Ecto neural progenitor cell (in vitro differentiated cells): ENCODE measurements around the gene ZNF853.
A peak's percentile ranks its signal among the peaks of the same experiment; 100 is the strongest.

Source experiments
- DNase-seq: peaks from one replicate; pipeline ENCODE4 v3.0.0-alpha.2; 2018; ENCODE audit warnings: low spot score

ZNF853 gene

DNA sequence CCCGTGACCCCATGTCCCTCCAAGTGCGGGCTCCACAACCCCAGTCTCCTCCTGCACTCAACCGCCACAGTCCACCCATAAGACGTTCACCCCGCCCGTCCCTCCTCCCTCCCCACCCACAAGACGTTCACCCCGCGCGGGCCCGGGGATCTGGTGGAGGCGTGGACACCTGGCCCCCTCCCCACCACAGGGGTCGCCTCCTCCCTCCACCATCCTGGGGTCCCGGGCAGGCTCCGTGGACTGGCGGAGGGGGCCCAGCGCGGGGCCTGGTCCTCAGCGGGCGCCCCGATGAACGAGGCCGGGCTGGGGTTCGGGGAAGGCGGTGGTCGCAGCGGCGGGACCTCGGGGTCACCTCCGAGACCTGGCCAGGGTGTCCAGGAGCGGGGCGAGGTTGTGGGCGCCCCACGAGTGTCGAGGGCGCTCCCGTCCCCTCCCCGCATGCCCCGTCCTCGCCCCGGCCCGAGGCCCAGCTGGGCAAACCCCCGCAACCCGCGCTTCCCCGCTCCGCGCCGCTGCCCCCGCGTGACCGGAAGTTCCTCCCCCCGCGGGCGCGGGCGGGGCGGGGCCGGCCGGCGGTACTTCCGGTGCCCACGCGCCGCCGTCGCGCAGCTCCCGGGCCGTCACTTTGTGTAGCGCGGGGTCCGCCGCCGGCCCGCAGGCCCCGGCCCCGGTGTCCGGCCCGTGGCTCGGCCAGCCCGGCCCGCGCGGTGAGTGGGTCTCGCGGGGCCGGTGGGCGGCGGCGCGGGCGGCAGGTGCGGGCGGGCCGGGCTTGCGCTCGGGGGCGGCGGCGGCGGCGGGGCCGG is 21.5 kb downstream of the ZNF853 start, which contains the start of gene ZNF316:
TSS of gene ZNF316 (plus strand) at position 578 of the 803 bp plus-strand sequence. CDS start 5,092 bp downstream, outside the sequence.
- DNase-seq: no peak

DNA sequence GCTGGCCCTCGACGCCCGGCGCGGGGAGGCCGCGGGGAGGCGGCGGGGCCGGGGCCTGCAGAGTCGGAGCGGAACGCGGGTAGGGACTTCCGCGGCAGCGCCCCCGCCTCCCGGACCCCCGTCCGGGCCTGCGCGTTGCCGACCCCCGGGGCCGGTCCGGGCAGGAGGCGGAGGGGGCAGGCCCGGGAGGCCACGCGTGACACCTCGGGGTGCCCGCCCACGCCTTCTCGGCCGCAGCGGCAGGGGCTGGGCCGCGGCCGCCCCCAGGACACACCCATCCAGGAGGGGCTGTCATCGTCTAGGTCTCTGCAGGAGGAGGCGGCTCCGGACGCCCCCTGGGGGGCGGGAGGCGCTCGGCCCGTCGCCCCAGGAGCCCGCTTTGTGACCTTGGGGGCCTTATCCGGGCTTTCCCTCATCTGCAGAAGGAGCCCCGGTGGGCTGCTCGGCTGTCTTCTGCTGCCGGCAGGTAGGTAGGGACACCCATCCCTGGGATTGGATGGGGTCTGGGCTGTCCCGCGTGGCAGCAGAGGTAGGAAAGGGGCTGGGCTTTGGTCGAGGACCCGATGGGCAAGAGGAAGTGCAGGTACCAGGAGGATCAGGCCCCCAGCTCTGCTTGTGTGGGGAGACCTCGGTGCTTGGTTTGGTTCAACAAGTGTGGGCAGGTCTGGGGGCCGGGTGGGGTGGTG is 22.3 kb downstream of the ZNF853 start:
- peak; percentile 63 for DNase-seq

DNA sequence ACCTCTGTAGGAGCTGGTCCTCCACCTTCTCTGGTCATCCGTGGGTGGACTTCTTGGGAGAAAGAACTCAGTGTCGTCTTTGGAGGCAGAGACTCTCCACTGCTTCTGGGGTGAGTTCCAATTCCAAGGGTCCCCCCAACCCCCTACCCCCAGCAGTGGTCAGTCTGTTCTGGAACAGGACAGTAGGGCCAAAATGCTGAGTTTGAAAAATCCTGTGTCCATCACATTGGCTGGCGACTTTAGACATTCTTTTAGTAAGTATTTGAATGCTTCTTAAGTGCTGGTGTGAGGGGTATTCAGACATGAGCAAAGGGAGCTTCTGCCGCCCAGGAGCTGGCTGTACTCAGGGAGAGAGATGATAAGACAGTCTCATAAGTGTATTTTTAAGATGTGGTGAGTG is 23.6 kb downstream of the ZNF853 start:
- DNase-seq: no peak

DNA sequence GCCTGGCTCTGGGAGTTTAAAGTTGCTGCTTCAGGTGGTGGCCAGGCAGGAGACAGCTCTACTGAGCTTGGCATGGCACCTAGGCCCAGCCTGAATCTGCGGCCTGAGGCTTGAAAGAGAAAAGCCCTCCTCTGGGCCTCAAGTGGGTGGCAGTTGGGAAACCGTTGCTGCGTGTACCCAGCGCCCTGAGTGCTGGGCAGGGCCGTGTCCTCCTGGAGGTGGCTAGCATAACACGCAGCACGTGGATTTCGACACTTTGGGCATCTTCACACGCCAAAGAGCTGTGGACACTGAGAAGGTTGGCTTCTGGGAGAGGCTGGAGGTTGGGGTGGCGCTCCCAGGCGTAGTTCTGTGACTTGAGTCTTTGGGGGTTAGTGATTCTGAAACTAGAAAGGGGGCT is 24.2 kb downstream of the ZNF853 start:
- no peak for DNase-seq

DNA sequence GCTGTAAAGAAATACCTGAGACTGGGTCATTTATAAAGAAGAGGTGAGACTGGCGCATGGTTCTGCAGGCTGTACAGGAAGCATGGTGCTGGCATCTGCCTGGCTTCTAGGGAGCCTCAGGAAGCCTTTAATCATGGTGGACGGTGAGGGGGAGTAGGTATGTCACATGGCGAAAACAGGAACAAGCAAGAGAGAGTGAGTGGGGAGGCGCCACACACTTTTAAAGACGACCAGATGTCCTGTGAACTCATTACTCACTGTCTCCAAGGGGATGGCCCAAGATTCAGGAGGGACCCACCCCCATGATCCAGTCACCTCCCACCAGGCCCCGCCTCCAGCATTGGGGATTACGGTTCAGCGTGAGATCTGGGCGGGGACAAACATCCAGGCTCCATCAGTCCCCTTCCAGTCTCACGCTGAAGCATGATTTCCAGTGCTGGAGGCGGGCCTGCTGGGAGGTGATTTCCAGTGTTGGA is 24.9 kb downstream of the ZNF853 start:
- DNase-seq: peak; percentile 75

DNA sequence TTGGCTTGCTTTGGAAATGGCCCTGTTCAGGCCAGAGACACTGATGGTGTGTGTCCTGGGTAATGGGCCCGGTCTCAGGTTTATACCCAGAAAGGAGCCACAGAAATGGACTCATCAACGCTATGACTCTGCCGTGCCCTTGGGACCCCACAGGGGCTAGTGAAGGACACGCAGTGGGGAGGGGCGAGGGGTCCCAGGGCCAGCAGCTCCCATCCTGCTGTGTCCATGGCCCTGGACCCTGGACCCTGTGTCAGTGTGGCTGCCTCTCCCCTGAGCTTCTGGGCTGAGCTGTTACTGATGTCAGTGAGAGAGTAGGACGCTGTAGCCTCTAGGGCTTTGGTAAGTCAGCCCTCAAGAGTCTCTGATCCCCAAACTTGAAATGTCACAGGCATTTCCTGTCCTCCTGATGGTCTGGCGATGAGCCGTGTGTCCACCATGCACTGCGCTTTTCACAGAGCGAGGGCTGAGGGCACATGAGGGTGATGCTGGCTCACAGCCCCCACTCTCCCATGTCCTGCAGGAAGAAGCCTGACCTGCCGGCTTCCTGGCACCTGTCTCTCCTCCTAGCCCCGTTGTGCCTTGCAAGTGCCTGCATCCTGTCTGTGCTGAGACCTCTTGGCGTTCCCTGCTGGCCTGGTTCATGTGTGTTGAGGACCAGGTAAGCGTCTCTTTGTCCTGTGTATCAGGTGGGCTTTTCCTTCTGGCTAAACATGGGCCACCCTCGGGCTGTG is 26.1 kb downstream of the ZNF853 start:
- no peak for DNase-seq

DNA sequence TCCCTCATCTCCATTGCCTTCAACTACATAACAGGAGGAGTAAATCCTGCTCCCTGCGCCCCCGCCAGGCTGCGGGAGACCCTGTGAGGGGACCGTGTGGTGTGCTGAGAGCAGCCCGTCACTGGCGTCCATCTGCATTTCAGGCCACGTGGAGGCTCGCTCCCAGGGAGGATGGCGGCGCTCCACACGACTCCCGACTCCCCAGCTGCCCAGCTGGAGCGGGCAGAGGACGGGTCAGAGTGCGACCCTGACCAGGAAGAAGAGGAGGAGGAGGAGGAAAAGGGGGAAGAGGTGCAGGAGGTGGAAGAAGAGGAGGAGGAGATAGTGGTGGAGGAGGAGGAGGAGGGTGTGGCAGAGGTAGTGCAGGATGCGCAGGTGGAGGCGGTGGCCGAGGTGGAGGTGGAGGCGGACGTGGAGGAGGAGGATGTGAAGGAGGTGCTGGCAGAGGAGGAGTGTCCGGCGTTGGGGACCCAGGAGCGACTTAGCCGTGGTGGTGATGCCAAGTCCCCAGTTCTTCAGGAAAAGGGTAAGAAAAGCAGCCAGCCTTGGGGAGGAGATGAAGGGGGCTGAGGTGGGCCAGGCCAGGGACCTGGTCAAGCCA is 26.9 kb downstream of the ZNF853 start:
- DNase-seq: no peak

DNA sequence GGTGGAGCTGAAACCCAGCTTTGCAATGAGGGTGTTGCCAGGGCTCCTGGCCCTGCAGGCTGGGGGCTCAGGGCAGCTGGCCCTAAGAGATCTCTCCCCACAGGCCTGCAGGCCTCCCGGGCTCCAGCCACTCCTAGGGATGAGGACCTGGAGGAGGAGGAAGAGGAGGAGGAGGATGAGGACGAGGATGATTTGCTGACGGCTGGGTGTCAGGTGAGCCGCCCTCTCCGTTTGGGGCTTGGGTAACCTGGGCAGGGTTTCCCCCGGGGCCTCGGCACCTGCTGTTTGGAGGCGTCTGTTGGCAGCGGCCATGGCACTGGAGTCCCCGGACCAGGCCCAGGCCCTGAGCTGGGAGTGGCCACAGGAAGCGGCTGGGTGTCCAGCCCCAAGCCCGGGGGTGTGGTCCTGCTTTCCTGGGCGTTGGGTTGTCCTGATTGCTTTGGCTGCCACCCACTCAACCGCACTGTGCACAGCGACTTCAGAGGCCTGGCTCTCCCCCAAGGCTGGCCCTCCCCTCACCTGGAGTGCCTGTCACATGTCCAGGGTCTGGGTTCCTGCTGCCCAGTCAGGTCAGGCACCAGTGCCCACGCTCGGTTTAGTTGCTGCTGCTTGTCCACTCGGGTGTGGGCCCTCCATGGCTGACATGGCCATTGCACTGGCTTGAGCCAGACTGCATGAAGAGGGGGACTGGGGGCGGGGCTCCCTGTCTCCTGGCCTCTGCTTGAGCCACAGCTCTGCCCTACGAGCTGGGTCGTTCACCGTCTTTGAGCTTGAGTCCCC is 27.6 kb downstream of the ZNF853 start:
- DNase-seq: no peak

DNA sequence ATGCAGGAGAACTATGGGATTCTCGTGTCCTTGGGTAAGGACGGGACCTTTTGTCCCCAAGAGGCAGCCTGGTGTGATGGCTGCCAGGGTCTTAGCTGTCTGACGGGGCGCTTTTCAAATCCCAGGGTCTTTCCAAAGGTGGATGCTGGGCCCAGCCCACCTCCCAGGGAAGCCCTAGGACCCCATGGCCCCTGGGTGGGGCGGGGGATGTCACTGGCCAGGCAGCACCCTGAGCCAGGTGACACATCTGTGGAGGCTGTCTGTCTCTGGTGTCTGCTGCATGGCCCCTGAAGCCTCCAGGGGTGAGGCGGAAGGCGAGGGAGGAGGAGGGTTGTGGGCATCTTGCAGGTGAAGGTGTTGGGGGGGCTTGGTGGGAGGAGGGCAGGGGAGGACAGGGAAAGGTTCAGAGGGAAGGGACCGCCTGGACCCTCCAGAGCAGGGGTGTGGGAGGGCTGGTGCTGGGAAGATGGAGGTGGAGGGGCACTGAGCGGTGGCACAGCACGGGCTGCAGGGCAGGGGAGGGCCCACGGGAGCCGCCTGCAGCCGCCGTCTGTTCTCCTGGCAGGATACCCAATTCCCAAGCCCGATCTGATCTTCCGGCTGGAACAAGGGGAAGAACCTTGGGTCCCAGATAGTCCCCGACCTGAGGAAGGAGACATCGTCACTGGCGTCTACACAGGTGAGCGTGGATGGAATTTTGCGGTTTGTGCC is 28.7 kb downstream of the ZNF853 start:
- DNase-seq: no peak

DNA sequence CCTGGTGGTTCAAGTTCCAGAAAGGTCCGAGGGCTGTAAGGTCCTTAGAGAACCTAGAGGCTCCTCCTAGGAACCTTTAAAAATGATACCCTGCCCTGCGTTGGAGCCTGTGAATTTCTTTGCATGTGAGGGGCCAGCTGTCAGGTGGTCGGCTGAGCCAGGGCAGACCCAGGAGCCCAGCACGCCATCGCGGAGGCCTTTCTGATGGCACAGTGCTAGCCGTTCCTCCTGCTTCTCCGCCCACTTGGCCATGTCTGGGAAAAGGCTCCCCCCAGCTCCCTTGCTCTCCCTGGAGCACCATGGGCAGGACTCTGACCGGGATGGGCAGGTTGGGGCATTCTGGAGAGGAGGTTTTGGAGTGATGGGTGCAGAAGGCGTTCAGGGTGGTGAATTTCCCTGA is 29.3 kb downstream of the ZNF853 start:
- DNase-seq: no peak

DNA sequence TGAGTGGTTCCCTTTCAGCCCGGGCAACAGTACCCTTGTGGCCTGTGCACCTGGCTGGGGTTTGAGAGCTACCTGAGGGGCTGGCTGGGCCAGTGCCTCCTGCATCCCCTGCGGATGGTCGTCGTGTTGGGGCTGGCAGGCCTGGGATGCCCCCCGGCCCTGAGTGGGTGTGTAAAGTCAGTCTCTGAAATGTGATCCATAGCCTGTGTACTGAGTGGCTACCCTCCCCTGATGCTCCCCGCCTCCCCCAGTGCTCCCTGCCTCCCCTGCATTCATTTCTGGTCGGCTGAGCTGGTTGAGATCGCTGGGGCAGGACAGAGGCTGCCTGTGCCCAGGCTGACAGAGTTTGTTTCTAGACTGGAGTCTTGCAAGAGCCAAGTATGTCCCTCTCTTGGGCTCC is 31.1 kb downstream of the ZNF853 start:
- DNase-seq: no peak

DNA sequence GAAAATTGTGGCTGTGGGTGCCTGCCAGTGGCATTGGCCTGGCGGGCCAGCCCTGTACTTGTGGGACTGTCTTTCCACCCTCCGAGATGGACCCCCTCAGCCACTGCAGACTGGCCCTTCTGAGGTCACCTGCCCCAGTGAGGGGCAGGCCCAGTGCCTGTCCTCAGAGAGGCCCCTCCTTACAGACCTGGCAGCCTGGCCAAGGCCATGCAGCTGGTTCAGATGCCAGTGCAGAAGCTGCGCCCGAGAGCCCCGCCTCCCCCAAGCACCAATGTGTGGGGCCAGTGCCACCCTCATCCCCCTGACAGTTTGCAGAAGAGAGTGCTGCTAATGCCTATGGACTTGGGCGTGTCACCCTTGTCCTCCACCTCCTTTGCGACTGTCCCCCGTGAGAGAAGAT is 31.7 kb downstream of the ZNF853 start:
- no peak for DNase-seq

DNA sequence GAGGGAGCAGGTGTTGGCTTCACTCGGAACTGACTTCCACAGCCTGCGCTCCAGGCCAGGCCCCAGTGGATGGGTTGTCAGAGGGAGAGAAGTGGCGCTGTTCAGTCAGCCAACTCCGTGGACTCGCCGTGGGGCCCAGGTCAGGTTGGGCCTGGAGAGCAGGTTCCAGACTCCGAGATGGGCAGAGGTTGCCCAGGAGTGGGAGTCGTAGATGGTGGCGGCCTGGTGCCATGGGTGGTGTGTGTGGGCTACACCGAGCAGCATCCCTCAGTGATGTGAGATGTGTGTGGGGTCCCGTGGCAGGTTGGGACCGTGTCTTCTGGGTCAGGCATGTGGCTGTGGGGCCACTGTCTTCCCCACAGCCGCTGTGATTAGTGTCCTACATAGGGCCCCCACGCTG is 32.1 kb downstream of the ZNF853 start:
- DNase-seq: no peak

DNA sequence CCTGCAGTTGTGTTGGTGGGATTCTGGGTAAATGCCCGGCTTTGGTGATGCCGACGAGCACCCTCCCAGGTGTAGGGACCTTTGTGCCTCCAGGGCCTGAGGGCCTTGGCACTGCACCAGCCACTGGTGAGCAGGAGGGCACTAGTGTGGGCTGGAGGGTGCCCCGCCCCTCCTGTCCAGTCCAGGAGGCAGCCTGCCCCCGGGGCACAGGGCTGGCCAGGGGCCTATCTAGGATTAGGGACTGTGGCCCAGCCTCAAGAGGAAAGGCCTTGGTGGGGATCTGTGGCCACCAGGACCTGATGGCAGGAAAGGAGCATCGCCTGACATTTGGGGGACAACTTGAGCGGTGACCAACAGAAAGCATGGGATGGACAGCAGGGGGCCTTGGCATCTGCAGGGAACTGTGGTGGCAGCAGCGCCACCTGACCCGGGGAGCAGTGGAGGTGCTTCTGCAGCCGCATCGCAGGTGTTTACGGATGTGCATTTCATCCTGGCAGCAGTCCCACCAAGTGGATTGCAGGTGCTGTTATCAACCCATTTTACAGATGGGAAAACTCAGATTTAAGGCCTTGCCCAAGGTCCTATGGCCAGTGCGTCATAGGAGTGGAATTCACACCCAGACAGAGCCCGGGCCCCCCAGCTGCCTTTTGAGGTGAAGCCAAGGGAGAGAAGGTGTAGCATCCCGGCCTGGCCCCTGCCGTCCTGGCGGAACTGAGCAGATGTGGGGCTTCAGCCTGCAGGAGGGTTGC is 32.8 kb downstream of the ZNF853 start:
- DNase-seq: no peak

DNA sequence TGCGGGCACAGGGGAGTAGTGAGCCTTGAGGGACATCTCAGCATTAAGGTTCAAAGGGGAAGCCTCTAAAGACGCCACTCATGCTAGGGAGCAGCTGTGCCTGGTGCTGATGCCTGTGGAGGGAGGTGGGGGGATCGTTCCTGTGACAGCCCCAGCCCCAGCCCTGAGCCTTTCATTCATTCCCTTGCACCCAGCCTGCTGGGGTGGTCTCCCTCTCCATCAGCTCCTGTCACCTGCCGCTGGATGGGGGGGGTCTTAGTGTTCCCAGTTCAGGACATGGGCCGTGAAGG is 33.4 kb downstream of the ZNF853 start:
- DNase-seq: no peak

DNA sequence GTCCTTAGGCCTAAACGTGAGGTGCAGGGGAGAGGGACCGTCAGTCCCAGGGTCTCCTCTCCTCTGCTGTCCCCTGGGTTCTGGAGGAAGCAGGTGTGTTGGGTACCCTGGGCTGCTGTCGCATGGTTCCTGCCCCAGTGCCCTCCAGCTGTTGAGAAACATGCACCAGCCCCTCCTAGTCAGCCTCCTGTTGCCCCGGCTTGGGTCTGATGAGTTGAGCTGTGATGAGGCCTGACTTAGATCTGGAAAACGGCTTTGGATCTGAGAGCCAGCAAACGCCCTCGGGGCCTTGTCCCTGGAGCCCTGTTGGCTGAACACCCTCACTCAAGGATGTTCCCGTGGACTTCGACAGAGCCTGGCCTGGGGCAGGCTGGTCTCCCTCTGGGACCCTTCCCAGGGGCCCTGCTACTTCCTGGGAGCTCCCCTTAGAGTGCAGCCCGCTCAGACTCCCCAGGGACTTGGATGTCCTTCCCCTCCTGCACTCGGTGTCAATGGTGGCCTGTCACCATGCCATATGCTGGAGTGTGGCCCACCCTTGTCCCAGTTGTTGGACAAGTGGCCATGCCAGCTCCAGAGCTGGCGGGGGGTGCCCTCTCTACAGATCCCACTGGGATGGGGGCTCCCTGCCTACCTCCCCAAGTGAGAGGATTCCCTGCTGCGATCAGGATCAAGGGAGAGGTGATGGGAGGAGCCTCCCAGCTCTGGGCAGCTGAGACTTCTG is 34.0 kb downstream of the ZNF853 start:
- DNase-seq: no peak

DNA sequence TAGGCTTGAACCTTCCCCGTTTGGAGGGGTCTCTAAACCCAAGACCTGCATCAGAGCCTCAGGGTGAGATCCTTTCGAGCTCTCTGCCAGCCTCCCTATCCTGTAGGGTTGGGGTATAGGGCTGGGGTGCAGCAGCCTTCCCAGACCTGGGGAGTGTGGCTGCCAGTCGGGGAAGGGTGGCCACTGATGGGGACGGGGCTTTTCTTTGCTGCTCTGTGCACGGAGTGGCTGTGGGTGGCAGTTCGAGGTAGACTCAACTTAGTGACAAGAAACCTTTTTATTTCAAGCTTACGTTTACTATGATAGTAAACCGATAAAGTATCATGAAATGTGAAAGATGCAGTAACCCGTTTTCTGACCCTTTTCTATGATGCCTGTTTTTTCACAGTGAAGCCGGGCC is 34.7 kb downstream of the ZNF853 start:
- DNase-seq: no peak

DNA sequence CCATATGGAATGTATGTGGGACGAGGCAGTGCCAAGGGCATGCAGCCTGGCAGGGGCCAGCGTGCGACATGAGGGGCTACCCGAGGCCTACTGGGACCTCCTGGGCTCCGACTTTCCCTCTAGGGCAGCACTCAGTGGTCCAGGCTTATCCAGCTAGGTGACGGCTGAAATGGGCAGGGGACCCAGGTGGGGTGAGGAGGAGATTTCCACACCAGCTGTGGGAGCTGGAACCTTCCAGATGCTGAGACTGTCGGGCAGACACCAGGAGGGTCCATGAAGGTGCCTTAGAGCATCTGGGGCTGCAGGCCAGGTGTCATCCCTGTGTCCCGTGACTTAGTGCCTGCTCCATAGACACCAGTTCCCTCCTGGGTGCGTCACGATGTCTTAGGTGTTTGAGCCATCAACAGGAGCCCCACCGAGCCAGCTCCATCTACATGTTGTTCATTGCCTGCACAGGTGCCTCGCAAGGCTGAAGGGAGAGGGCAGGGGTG is 35.2 kb downstream of the ZNF853 start:
- no peak for DNase-seq

DNA sequence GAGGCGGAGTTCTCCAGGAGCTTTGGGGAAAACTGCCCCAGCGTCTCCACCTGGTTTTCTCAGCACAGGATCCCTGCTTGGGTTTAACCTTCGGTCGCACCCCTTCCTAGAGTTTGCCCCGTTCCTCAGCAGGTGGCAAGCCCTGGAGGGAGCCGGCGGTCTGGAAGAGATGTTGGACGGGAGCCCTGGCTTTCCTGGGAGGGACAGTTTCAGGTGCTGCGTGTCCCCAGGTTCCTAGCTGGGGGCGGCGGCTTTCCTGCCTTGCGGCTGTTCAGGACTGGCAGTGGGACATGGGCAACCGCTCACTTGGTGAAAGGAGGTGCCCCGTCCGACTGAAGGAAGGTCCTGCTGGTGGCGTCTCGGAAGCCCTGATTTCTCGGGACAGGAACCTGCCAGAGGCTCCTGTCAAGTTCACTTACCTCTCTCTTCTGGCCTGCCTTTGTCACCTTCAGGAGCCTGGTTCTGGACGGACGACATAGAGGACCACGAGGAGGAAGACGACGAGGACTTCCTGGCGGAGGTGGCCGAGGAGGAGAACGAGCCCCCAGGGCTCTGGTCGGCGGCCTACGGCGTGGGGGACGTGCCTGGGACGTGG is 36.5 kb downstream of the ZNF853 start:
- DNase-seq: no peak
